Cardiac fibroblast (primary cell): Measurements from ENCODE around the gene LRFN2.

Experiments
- DNase-seq, 2 donors: peaks; one replicate each; pipeline versions ENCODE4 v3.0.0 to v3.0.0-alpha.2; 2010; ENCODE audit warnings: low read depth in 2 of 2
- H3K4me3 ChIP-seq, 2 donors: replicated peaks in 1 of 2; 1 replicate in 1 of 2; 2 replicates in 1 of 2; pipeline ENCODE4 v1.5.1; 2011; ENCODE audit warnings: low read depth in 2 of 2, low read length in 2 of 2, mild to moderate bottlenecking in 2 of 2, moderate library complexity in 1 of 2
- TF ChIP-seq, protein P1 (sequence below): IDR thresholded peaks from one replicate; pipeline ENCODE4 v1.5.1; 2011; ENCODE audit warnings: low read depth, mild to moderate bottlenecking, low read length, inconsistent platforms

LRFN2 gene

GRCh38 chr6:40542175-40542764 is 44.9 kb downstream of the LRFN2 start:
- no peak for DNase-seq
- no peak overlapping the region for H3K4me3 ChIP-seq
- TF ChIP-seq, protein P1, sequence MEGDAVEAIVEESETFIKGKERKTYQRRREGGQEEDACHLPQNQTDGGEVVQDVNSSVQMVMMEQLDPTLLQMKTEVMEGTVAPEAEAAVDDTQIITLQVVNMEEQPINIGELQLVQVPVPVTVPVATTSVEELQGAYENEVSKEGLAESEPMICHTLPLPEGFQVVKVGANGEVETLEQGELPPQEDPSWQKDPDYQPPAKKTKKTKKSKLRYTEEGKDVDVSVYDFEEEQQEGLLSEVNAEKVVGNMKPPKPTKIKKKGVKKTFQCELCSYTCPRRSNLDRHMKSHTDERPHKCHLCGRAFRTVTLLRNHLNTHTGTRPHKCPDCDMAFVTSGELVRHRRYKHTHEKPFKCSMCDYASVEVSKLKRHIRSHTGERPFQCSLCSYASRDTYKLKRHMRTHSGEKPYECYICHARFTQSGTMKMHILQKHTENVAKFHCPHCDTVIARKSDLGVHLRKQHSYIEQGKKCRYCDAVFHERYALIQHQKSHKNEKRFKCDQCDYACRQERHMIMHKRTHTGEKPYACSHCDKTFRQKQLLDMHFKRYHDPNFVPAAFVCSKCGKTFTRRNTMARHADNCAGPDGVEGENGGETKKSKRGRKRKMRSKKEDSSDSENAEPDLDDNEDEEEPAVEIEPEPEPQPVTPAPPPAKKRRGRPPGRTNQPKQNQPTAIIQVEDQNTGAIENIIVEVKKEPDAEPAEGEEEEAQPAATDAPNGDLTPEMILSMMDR = no peak

DNA sequence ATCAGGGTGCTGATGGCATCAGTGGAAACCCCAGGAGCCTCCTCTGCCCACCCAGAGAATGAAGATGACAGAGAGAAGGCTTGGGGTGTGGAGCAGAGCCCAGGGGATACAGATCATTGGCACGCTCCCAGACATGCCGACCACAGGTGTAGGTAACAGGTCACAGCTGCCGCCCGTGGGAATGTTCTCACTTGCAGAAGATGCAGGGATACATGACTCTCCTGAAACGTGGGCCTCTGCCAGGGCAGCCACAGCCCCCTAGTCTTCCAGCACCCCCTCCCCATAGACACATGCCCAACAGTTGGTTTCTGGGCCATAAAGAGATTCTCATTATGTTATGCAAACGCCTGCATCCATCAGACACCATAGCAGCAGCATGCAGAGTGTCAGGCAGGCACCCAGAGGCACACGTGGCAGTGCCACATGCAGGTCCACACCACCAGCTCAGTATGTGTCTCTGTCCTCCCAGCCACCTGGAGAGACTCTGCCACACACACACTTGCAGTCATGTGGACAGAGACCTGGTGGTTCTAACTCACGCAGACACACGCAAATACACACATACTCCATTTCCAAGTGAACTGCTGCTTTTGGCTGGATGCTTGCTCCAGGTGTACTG is 45.5 kb downstream of the LRFN2 start:
- TF ChIP-seq, protein P1 = no peak
- H3K4me3 ChIP-seq = no peak overlapping the region
- DNase-seq = no peak

- TF ChIP-seq, protein P1 = no peak
- no peak for DNase-seq
- H3K4me3 ChIP-seq = no peak overlapping the region
These were observed 46.4 kb downstream of the LRFN2 start for GRCh38 chr6:40540790-40541189.

GRCh38 chr6:40539853-40540252 is 47.3 kb downstream of the LRFN2 start:
- no peak for DNase-seq
- TF ChIP-seq, protein P1 = no peak

GRCh38 chr6:40538556-40538955 is 48.6 kb downstream of the LRFN2 start:
- TF ChIP-seq, protein P1 = no peak
- no peak for DNase-seq
- no peak overlapping the region for H3K4me3 ChIP-seq

More at GRCh38 chr6:40539853-40540252, 47.3 kb downstream of the LRFN2 start:
- no peak overlapping the region for H3K4me3 ChIP-seq

- DNase-seq = no peak
- TF ChIP-seq, protein P1 = no peak
- H3K4me3 ChIP-seq = no peak overlapping the region
These were observed 49.7 kb downstream of the LRFN2 start for GRCh38 chr6:40537446-40537845.

DNA sequence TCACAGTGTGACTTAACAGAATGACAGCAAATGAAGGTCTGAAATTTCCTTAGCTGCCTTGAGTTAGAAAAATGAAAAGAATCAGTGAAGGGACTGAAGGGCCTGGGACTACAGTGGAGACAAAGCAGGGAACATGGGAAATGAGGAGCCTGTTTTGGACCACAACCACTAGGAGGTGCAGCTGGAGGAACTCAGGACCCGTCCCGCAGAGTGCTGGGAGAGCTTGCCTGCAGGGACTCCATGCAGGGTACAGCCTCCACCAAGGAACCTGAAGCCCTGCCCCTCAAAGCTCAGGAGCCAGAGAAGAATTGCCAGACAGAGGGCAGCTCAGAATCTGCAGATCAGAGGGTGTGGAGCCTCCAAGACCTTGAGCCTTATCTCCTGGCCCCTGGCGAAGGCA is 50.7 kb downstream of the LRFN2 start:
- no peak for DNase-seq
- TF ChIP-seq, protein P1 = no peak
- no peak overlapping the region for H3K4me3 ChIP-seq
